ENCODE data around the gene LVRN. TPM values are rescaled to one million over a fixed set of nuclear protein-coding genes. Genes with fewer than 3 reads are reported as not detected.

Gene LVRN
- total RNA-seq, 1 donor from 2014 or later = 1.3 TPM

- intact Hi-C loops (cut with DNase I) = no loop called here
- Histone ChIP-seq H3K36me3 (no peaks in the 10 kb centered on the region), H3K4me1 (no peaks in the 10 kb centered on the region), H3K27ac (no peak overlapping the region), H3K9me3 (no peaks in the 10 kb centered on the region), H3K4me3 (no peak overlapping the region), H3K27me3 (ENCODE audit: low read depth) (no peaks in the 10 kb centered on the region)
- ATAC-seq = no peak
- no peak for DNase-seq
- no peak for TF ChIP-seq CTCF (IDR thresholded peaks at IDR 0.05)
Measured at GRCh38 chr5:115992848-115993350, 30.6 kb downstream of the LVRN start.

GRCh38 chr5:115995351-115995750, 33.1 kb downstream of the LVRN start:
- no peak overlapping the region for H3K27ac ChIP-seq

GRCh38 chr5:116002116-116002906, 40.0 kb downstream of the LVRN start:
- ATAC-seq = no peak
- H3K4me3 ChIP-seq = no peak overlapping the region
- intact Hi-C loops (cut with DNase I) = no loop called here
- no peaks in the 10 kb centered on the region for H3K36me3 ChIP-seq
- H3K4me1 ChIP-seq = no peaks in the 10 kb centered on the region
- no peak for DNase-seq
- H3K9me3 ChIP-seq = no peaks in the 10 kb centered on the region
- H3K27me3 ChIP-seq (ENCODE audit: low read depth) = no peaks in the 10 kb centered on the region
- H3K27ac ChIP-seq = no peak overlapping the region
- TF ChIP-seq CTCF (IDR thresholded peaks at IDR 0.05) = no peak

More at GRCh38 chr5:115995351-115995750, 33.1 kb downstream of the LVRN start:
- TF ChIP-seq CTCF (IDR thresholded peaks at IDR 0.05) = no peak
- no peak for DNase-seq
- Histone ChIP-seq H3K4me3 (no peak overlapping the region), H3K9me3 (no peaks in the 10 kb centered on the region), H3K36me3 (no peaks in the 10 kb centered on the region), H3K4me1 (no peaks in the 10 kb centered on the region), H3K27me3 (ENCODE audit: low read depth) (no peaks in the 10 kb centered on the region)
- ATAC-seq = no peak
- intact Hi-C loops (cut with DNase I) = no loop called here

- H3K4me3 ChIP-seq = no peak overlapping the region
- no peaks in the 10 kb centered on the region for H3K27me3 ChIP-seq (ENCODE audit: low read depth)
- no peaks in the 10 kb centered on the region for H3K4me1 ChIP-seq
- no peak overlapping the region for H3K27ac ChIP-seq
- intact Hi-C loops (cut with DNase I) = no loop called here
- no peaks in the 10 kb centered on the region for H3K36me3 ChIP-seq
- no peak for DNase-seq
- H3K9me3 ChIP-seq = no peaks in the 10 kb centered on the region
- no peak for ATAC-seq
- no peak for TF ChIP-seq CTCF (IDR thresholded peaks at IDR 0.05)
Measured at GRCh38 chr5:116004248-116004647, 42.0 kb downstream of the LVRN start.

- DNase-seq = no peak
- Histone ChIP-seq H3K27ac (no peak overlapping the region), H3K9me3 (no peaks in the 10 kb centered on the region), H3K4me3 (no peak overlapping the region), H3K36me3 (no peaks in the 10 kb centered on the region), H3K4me1 (no peaks in the 10 kb centered on the region), H3K27me3 (ENCODE audit: low read depth) (no peaks in the 10 kb centered on the region)
- TF ChIP-seq CTCF (IDR thresholded peaks at IDR 0.05) = no peak
- intact Hi-C loops (cut with DNase I) = no loop called here
- no peak for ATAC-seq
Measured at GRCh38 chr5:116009806-116010205, 47.5 kb downstream of the LVRN start.
